GM18519 (cell line): ENCODE measurements around the gene ITIH1.

ENCODE experiments used
- ATAC-seq: cut with Tn5 transposase; IDR thresholded peaks from one replicate; pipeline ENCODE4 v1.9.1; 2021; ENCODE audit warnings: mild to moderate bottlenecking, moderate library complexity; ENCODE audit not compliant: unreplicated experiment, low FRiP score

ITIH1 gene

GRCh38 chr3:52787672-52788625, 10.6 kb downstream of the ITIH1 start:
- no peak for ATAC-seq

GRCh38 chr3:52788890-52789745, 11.7 kb downstream of the ITIH1 start:
- ATAC-seq = no peak

DNA sequence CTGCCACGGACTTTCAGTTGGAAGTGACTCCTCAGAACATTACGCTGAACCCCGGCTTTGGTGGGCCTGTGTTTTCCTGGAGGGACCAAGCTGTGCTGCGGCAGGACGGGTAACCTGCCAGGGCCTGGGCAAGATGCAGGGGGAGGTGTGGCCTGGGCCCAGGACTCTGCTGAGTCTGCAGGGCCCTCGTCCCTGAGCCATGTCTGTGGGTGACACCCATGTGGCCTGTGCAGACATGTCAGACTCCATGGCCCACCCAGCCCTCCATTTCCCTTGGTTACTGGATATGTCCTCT, 12.3 kb downstream of the ITIH1 start:
- ATAC-seq = no peak

DNA sequence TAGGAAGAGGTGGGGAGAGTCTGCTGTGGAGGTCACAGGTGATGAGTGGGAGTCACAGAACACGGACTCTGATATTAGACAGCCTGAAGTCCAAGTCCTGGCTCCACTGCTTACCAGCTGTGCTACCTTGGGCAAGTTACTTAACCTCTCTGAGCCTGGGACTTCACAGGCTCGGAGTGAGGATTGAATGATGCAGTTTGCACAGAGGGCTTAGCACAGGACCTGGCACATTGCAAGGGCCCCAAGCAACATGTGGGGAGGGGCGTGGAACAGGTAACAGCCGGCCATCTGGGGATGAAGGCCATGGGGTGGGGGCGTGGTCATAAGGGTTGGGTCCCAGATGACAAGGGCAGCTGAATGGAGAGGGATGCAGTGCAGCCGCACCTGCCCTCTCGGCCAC, 12.9 kb downstream of the ITIH1 start:
- ATAC-seq = no peak

- no peak for ATAC-seq
These were observed 13.3 kb downstream of the ITIH1 start for GRCh38 chr3:52790741-52791140.

DNA sequence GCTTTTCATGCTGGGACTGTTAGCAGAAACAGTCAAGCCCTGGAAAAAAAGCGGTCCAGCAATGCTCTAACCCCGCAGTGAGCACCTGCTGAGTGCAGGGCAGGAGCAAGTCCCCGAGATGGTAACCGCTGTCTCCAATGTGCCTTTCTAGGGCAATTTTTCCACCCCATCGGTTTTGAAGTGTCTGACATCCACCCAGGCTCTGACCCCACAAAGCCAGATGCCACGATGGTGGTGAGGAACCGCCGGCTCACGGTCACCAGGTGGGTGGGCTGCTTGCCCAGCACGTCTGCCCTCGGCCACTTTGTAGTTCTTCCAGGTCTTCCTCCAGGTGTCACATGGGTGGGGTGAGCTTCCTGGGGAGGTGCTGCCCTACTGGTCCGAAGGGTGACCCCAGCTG, 14.0 kb downstream of the ITIH1 start:
- ATAC-seq = no peak

DNA sequence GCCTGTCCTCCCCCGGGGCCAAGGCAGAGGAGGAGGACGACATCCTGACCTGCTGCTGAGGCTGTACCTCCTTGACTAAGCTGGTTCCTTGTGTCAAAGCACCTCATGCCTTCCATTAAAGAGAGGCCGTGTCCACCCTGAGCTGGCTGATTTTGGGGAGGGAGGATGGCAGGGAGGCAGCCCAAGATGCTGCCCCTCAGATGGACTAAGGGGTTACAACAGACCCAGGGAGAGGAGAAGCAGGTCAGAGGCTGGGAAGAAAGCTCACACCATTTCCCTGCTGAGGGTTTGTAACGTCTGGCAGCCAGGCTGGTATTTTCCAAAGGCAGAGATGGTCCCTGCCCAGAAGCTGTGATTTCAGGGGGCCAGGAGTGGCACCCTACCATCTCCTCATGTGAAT, 14.5 kb downstream of the ITIH1 start:
- no peak for ATAC-seq

DNA sequence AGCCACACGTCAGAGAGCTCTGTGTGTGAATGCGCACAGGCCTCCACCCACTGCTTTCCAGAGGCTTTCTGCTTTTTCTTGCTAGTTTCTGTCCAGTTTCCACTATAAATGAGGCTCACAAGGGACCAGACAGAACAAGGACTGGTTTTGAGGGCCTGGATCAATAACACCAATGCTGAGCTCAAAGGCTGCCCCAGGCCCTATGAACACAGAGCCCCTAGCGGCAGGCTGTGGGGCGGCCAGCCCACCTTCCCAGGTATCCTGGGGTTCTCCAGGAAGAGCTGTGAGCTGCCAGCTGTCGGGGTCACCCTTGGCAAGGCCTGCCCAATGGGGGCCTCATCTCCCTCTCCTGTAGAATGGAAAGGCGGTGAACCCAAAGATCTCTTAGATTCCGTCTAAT, 15.0 kb downstream of the ITIH1 start:
- ATAC-seq = no peak

GRCh38 chr3:52792961-52793695, 15.7 kb downstream of the ITIH1 start:
- no peak for ATAC-seq

GRCh38 chr3:52793702-52794611, 16.6 kb downstream of the ITIH1 start:
- no peak for ATAC-seq

- ATAC-seq = no peak
These were observed 17.3 kb downstream of the ITIH1 start, which contains the start of gene ITIH3 for GRCh38 chr3:52794612-52795099. Gene ITIH3, plus strand, starts transcription at chr3:52794796. Its CDS starts 8 bp downstream, at chr3:52794804.

GRCh38 chr3:52795298-52795900, 18.0 kb downstream of the ITIH1 start:
- no peak for ATAC-seq

GRCh38 chr3:52796411-52796810, 19.0 kb downstream of the ITIH1 start:
- no peak for ATAC-seq

- ATAC-seq = no peak
These were observed 21.1 kb downstream of the ITIH1 start for GRCh38 chr3:52798376-52798977.

- ATAC-seq = no peak
These were observed 21.6 kb downstream of the ITIH1 start for GRCh38 chr3:52798978-52799476.

- ATAC-seq = no peak
These were observed 22.7 kb downstream of the ITIH1 start for GRCh38 chr3:52800079-52800478.

DNA sequence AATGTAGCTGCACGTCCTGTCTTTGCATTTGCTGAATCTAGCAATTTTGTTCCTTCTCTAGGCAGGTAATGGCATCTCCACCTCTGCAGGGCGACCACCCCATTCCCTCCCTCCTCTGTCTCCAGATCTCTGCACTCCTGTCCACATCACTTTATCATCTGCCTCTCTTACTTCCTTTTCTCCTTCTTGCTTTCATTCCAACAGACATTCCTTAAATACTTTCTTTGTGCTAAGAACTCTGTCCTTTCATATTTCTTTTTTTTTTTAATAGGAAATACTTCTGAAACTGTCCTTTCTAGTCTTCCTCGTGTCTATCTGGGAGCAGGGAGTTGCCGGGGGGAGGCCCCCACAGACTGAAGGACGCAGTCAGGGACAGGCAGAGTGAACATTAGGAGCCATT, 24.4 kb downstream of the ITIH1 start:
- ATAC-seq = no peak

DNA sequence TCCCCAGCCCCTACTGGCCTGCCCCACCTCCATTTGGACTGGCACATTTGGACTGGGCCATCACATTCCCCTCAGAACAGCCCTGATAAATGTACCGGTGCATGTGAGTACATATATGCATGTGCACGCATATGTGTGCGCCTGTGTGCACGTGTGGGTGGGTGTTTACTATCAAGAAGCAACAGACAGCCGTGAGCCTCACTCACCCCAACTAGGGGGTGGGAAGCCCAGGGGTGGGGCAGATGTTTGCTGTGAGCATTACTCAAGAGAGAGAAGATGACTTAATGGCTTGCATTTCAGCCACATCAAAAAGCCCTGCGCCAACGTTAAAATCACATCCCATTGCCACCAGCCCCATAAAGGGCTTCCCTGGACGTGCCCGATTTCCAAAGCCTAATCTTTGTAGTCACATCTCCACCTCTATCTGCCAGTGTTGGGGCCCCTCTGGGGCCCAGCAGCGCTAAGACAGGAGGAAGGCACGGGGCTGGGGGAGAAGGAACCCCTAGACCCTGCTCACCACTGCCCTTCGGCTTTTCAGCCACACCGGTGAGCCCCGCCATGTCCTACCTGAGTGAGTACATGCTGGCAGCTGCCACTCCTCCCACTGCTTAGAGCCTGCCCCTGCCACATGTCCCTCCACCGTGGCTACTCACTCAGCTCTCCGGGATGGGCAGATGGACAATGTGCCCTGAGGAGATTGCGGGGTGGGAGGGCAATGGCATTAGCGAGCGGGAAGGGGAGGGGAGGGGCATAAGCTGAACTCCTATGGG, 28.1 kb downstream of the ITIH1 start:
- ATAC-seq = no peak
